Naive B cell (primary cell): Measurements from ENCODE around the gene SNX2. TPM values are rescaled to one million over a fixed set of nuclear protein-coding genes. Genes with fewer than 3 reads are reported as not detected.
"Not testable (repeated sequence)": the region's sequence is repeated elsewhere in the genome, so short reads cannot be mapped to it uniquely, and the experiment has no call there.

Experiments
- ATAC-seq, 2 donors: fragments of 150-1000 bp; cut with Tn5 transposase; 2 replicates each; pipeline ENCODE4 v1.10.0; 2021; ENCODE audit warnings: low read depth in 2 of 2, mild to moderate bottlenecking in 2 of 2, moderate library complexity in 2 of 2
- DNase-seq: peaks from one replicate; pipeline ENCODE4 v3.0.0; 2022
- H3K27ac Mint-ChIP-seq, 6 donors: one replicate each; pipeline ENCODE4 v1.8.0; 2020 to 2022; ENCODE audit warnings: mild to moderate bottlenecking in 6 of 6, mixed read lengths in 6 of 6, moderate library complexity in 5 of 6, inconsistent platforms in 2 of 6
- H3K27me3 Mint-ChIP-seq, 3 donors: one replicate each; pipeline ENCODE4 v1.8.0; 2021 to 2022; ENCODE audit warnings: mixed read lengths in 3 of 3, mild to moderate bottlenecking in 1 of 3
- H3K36me3 Mint-ChIP-seq, 2 donors: one replicate each; pipeline ENCODE4 v1.8.0; 2020 to 2022; ENCODE audit warnings: mixed read lengths in 2 of 2, inconsistent platforms in 1 of 2, mild to moderate bottlenecking in 1 of 2
- H3K4me1 Mint-ChIP-seq, 3 donors: one replicate each; pipeline ENCODE4 v1.8.0; 2020 to 2022; ENCODE audit warnings: mixed read lengths in 3 of 3, inconsistent platforms in 1 of 3, mild to moderate bottlenecking in 1 of 3, moderate library complexity in 1 of 3
- H3K4me3 Mint-ChIP-seq, 8 donors: one replicate each; pipeline ENCODE4 v1.8.0; 2020 to 2022; ENCODE audit warnings: mild to moderate bottlenecking in 8 of 8, mixed read lengths in 8 of 8, moderate library complexity in 8 of 8, inconsistent platforms in 2 of 8
- H3K9me3 Mint-ChIP-seq, 7 donors: one replicate each; pipeline ENCODE4 v1.8.0; 2020 to 2022; ENCODE audit warnings: mixed read lengths in 7 of 7, mild to moderate bottlenecking in 5 of 7, inconsistent platforms in 2 of 7, moderate library complexity in 1 of 7
- polyA plus RNA-seq, 6 donors: library from polyadenylated mRNA; unstranded; fragments of 300-500 nt; fragmentation: Illumina TruSeq; gene quantifications; one replicate each; pipeline ENCODE4 v1.2.3, GENCODE V29; 2021; ENCODE audit warnings: low read depth in 6 of 6

SNX2 gene
- polyA plus RNA-seq, 6 donors from 2014 or later: 457 to 756 (median 632) TPM

- H3K9me3 Mint-ChIP-seq, DNase-seq, H3K36me3 Mint-ChIP-seq, H3K4me3 Mint-ChIP-seq, ATAC-seq, H3K27ac Mint-ChIP-seq, H3K27me3 Mint-ChIP-seq, H3K4me1 Mint-ChIP-seq: not testable (repeated sequence)
These were observed 82.7 kb downstream of the SNX2 start for GRCh38 chr5:122857538-122857937.

- Mint-ChIP-seq H3K27ac (no peak overlapping the region), H3K27me3 (peaks cover 0 to 8% (median 6%) of the 10 kb centered on the region in 3 donors), H3K4me1 (no peaks in the 10 kb centered on the region), H3K36me3 (peaks cover 0 to 8% of the 10 kb centered on the region in 2 donors), H3K9me3 (peaks cover 0 to 5% (median 2%) of the 10 kb centered on the region in 7 donors), H3K4me3 (no peak overlapping the region)
- ATAC-seq (no peak), DNase-seq (no peak)
These were observed 83.6 kb downstream of the SNX2 start for GRCh38 chr5:122858451-122858850.

GRCh38 chr5:122863240-122863639, 88.4 kb downstream of the SNX2 start:
- H3K4me1 Mint-ChIP-seq: no peaks in the 10 kb centered on the region
- DNase-seq: no peak
- H3K9me3 Mint-ChIP-seq: peaks cover 0 to 5% (median 0%) of the 10 kb centered on the region in 7 donors
- peaks cover 0 to 8% (median 6%) of the 10 kb centered on the region in 3 donors for H3K27me3 Mint-ChIP-seq
- no peak for ATAC-seq
- H3K27ac Mint-ChIP-seq: no peak overlapping the region
- H3K36me3 Mint-ChIP-seq: peaks cover 0 to 8% of the 10 kb centered on the region in 2 donors
- H3K4me3 Mint-ChIP-seq: peak overlapping the region in 1 of 8 donors; percentile 66

- H3K4me3 Mint-ChIP-seq: no peak overlapping the region
- H3K4me1 Mint-ChIP-seq: no peaks in the 10 kb centered on the region
- H3K36me3 Mint-ChIP-seq: peaks cover 0 to 8% of the 10 kb centered on the region in 2 donors
- ATAC-seq: no peak
- peaks cover 0 to 8% (median 6%) of the 10 kb centered on the region in 3 donors for H3K27me3 Mint-ChIP-seq
- DNase-seq: no peak
- H3K27ac Mint-ChIP-seq: no peak overlapping the region
- peaks cover 0 to 5% (median 0%) of the 10 kb centered on the region in 7 donors for H3K9me3 Mint-ChIP-seq
These were observed 88.8 kb downstream of the SNX2 start for GRCh38 chr5:122863721-122864120.

GRCh38 chr5:122864400-122864799, 89.5 kb downstream of the SNX2 start:
- no peak overlapping the region for H3K4me3 Mint-ChIP-seq
- H3K4me1 Mint-ChIP-seq: no peaks in the 10 kb centered on the region
- ATAC-seq: no peak
- peaks cover 0 to 5% (median 0%) of the 10 kb centered on the region in 7 donors for H3K9me3 Mint-ChIP-seq
- peaks cover 0 to 8% (median 6%) of the 10 kb centered on the region in 3 donors for H3K27me3 Mint-ChIP-seq
- peaks cover 0 to 8% of the 10 kb centered on the region in 2 donors for H3K36me3 Mint-ChIP-seq
- H3K27ac Mint-ChIP-seq: no peak overlapping the region
- no peak for DNase-seq

GRCh38 chr5:122864842-122865241, 90.0 kb downstream of the SNX2 start:
- peaks cover 0 to 5% (median 0%) of the 10 kb centered on the region in 7 donors for H3K9me3 Mint-ChIP-seq
- H3K27ac Mint-ChIP-seq: no peak overlapping the region
- H3K36me3 Mint-ChIP-seq: peaks cover 0 to 8% of the 10 kb centered on the region in 2 donors
- no peak overlapping the region for H3K4me3 Mint-ChIP-seq
- ATAC-seq (no peak), DNase-seq (no peak)
- no peaks in the 10 kb centered on the region for H3K4me1 Mint-ChIP-seq
- H3K27me3 Mint-ChIP-seq: peaks cover 0 to 8% (median 6%) of the 10 kb centered on the region in 3 donors

GRCh38 chr5:122870219-122870856, 95.5 kb downstream of the SNX2 start:
- Mint-ChIP-seq H3K9me3 (no peaks in the 10 kb centered on the region), H3K4me3 (peak overlapping the region in 1 of 8 donors; percentile 6), H3K36me3 (no peaks in the 10 kb centered on the region), H3K27me3 (no peaks in the 10 kb centered on the region), H3K4me1 (no peaks in the 10 kb centered on the region), H3K27ac (no peak overlapping the region)
- ATAC-seq (no peak), DNase-seq (no peak)

DNA sequence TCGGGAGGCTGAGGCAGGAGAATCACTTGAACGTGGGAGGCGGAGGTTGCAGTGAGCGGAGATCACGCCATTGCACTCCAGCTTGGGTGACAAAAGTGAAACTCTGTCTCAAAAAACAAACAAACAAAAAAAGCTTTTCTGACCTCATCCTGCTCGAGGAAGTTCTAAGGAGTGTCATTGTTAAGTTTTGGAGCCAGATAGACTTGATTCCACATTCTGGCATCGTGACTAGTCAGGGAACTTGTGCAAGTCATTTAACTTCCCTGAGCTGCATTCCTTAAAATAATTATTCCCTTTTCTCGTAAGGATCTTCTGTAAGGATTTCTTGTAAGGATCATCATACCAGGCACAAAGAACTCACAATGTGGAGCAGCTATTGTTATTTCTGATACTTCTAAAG, 96.8 kb downstream of the SNX2 start:
- H3K36me3 Mint-ChIP-seq: no peaks in the 10 kb centered on the region
- H3K9me3 Mint-ChIP-seq: no peaks in the 10 kb centered on the region
- DNase-seq (no peak), ATAC-seq (no peak)
- H3K4me1 Mint-ChIP-seq: peaks cover 3% of the 10 kb centered on the region in 3 donors
- peak overlapping the region in 1 of 6 donors; percentile 20 for H3K27ac Mint-ChIP-seq
- H3K27me3 Mint-ChIP-seq: no peaks in the 10 kb centered on the region
- H3K4me3 Mint-ChIP-seq: no peak overlapping the region

DNA sequence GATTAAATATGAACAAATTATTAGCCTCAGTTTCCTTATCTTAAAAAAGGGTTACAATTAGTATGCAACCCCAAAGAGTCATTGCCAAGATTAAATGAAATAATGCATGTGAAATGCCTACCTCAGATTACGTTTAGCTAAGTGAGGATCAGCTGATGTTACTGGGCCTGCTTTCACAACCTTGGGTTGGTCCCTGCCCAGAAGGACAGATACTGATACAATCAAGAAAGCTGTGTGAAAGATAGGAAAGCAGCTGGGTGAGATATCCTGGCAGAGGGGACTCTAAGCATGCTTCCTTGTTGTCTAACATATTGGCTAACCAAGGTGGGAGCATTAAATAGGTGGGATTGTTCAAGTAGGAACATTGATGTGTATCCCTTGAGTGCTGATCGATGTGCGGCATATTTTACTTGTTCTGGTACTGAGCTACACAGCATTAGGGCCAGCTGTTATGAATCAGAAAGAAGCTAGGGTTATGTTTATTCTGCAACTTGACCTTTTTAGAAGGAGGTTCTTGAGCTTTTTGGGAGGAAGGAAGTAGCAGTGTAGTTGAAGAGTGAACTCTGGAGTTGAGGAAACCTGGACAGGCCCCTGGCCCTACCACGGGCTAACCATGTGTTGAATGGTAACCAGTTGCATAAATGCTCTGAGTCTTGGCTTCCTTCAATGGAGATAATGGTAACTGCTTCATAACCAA, 99.4 kb downstream of the SNX2 start:
- DNase-seq: no peak
- H3K9me3 Mint-ChIP-seq: peaks cover 0 to 5% (median 0%) of the 10 kb centered on the region in 7 donors
- H3K36me3 Mint-ChIP-seq: no peaks in the 10 kb centered on the region
- H3K27ac Mint-ChIP-seq: peak overlapping the region in 1 of 6 donors; percentile 18
- H3K4me1 Mint-ChIP-seq: peaks cover 20 to 21% (median 20%) of the 10 kb centered on the region in 3 donors
- no peaks in the 10 kb centered on the region for H3K27me3 Mint-ChIP-seq
- no peak overlapping the region for H3K4me3 Mint-ChIP-seq
- no peak for ATAC-seq

DNA sequence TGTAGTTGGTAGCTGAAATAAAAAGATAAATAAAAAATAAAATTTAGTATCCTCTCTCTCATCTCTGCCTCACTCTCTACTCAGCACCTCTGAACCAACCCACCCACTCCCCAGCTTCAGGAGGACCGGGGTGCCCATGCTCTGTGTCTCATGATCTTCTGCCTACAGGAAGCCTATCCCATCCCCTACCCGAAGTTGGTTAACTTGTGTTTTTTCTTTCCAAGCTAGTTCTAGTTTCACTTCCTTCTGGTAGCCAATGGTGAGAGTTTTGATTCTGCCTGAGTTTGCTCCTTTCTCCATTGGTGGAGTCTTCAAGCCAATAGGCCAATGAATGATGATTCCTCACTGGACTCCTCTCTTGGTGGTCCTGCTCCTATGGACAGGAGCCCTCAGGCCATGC, 102.6 kb downstream of the SNX2 start:
- H3K27ac Mint-ChIP-seq: peak overlapping the region in 3 of 6 donors; percentile 6 to 90 (median 25)
- H3K4me1 Mint-ChIP-seq: peaks cover 20 to 21% (median 20%) of the 10 kb centered on the region in 3 donors
- no peaks in the 10 kb centered on the region for H3K36me3 Mint-ChIP-seq
- H3K9me3 Mint-ChIP-seq: peaks cover 0 to 5% (median 0%) of the 10 kb centered on the region in 7 donors
- H3K4me3 Mint-ChIP-seq: peak overlapping the region in 6 of 8 donors; percentile 19 to 78 (median 54)
- H3K27me3 Mint-ChIP-seq: no peaks in the 10 kb centered on the region
- ATAC-seq: peak; percentile 67 to 86
- peak; percentile 11 for DNase-seq

- H3K4me1 Mint-ChIP-seq: peaks cover 20 to 24% (median 21%) of the 10 kb centered on the region in 3 donors
- H3K36me3 Mint-ChIP-seq: no peaks in the 10 kb centered on the region
- DNase-seq: no peak
- no peak overlapping the region for H3K4me3 Mint-ChIP-seq
- no peak overlapping the region for H3K27ac Mint-ChIP-seq
- no peak for ATAC-seq
- peaks cover 0 to 5% (median 0%) of the 10 kb centered on the region in 7 donors for H3K9me3 Mint-ChIP-seq
- no peaks in the 10 kb centered on the region for H3K27me3 Mint-ChIP-seq
These were observed 104.2 kb downstream of the SNX2 start for GRCh38 chr5:122879076-122879475.
